Upper lobe of right lung (tissue), 1 donor: ENCODE measurements around the gene PRKN. TPM values are rescaled to one million over a fixed set of nuclear protein-coding genes. Genes with fewer than 3 reads are reported as not detected.

Experiments
- ATAC-seq: fragments of 200-7000 bp; cut with Tn5 transposase; one replicate; pipeline ENCODE4 v1.9.1; 2020; ENCODE audit warnings: mild to moderate bottlenecking, moderate library complexity
- DNase-seq: peaks from one replicate; pipeline ENCODE4 v3.0.0-alpha.2; 2020
- H3K27ac ChIP-seq: fragments of 200-600 bp; one replicate; pipeline ENCODE4 v1.8.0; 2022
- H3K27me3 ChIP-seq: fragments of 200-600 bp; one replicate; pipeline ENCODE4 v1.8.0; 2022; ENCODE audit warnings: mild to moderate bottlenecking
- H3K36me3 ChIP-seq: fragments of 200-600 bp; one replicate; pipeline ENCODE4 v1.8.0; 2022
- H3K4me1 ChIP-seq: fragments of 200-600 bp; one replicate; pipeline ENCODE4 v1.8.0; 2022
- H3K4me3 ChIP-seq: fragments of 200-600 bp; one replicate; pipeline ENCODE4 v1.8.0; 2022; ENCODE audit warnings: mild to moderate bottlenecking
- H3K9me3 ChIP-seq: fragments of 200-600 bp; one replicate; pipeline ENCODE4 v1.8.0; 2022
- CTCF ChIP-seq: fragments of 200-600 bp; IDR thresholded peaks from one replicate; pipeline ENCODE4 v1.8.0; 2022; ENCODE audit warnings: antibody characterized with exemption
- intact Hi-C: fragments of 100-400 bp; cut with DNase I; formaldehyde crosslinking; loops from one replicate; pipeline ENCODE4 v1.11.0; 2022
- total RNA-seq: library from RNA; stranded (reverse); fragmentation: NEBNext Ultra II Directional; extraction: Animal tissue kit (Norgen Biotek cat#: 25700); gene quantifications from one replicate; pipeline ENCODE4 v1.2.1, GENCODE V29; 2021
- donor health status: DM: no; HTN: yes; CAD: no; lungs with severe emphysema.

The PRKN gene
- total RNA-seq, 1 donor from 2014 or later = 2.7 TPM

- no peaks in the 10 kb centered on the region for H3K9me3 ChIP-seq
- ATAC-seq (no peak), DNase-seq (no peak)
- no peak overlapping the region for H3K27ac ChIP-seq
- intact Hi-C loops = no loop called here
- no peaks in the 10 kb centered on the region for H3K4me1 ChIP-seq
- no peaks in the 10 kb centered on the region for H3K27me3 ChIP-seq
- H3K36me3 ChIP-seq = no peaks in the 10 kb centered on the region
- no peak overlapping the region for H3K4me3 ChIP-seq
- TF ChIP-seq CTCF = no peak
These were observed 121.7 kb downstream of the PRKN start for GRCh38 chr6:162605881-162606280.

DNA sequence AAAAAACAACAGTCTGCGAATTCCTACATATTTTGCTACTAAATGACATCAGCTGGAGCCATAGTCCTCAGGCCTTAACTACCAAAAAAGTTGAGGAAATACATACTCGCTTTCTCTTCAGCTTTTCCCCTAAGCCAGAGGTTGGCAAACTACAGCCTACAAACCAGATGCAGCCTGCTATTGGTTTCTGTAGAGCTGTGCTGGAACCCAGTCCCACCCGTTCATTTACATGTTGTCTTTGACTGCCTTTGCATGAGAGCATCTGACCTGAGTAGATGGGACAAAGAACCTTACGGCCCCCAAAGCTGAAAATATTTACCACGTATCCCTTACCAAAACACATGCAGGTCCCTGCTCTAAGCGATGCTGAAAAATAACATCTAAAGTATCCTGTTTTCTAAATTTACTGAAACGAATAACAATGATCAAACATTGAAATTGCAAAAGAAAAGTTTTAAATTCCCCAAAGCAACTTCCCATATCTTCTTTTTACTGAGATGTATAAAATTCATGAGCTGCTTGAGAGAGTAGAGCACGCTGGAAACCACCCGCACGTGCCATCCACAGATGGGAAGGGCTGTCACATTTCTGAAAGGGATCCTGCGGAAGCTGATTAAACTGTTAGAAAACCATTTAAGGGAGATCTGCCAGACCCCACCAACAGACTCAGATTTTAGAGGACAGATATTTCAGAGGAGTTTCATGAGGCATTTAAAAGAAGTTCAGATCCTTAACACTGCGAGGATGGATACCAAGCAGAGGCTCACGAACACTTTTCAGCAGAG lies 124.1 kb downstream of the PRKN start:
- no peaks in the 10 kb centered on the region for H3K27me3 ChIP-seq
- no peak overlapping the region for H3K4me3 ChIP-seq
- ATAC-seq (no peak), DNase-seq (no peak)
- TF ChIP-seq CTCF = no peak
- no peaks in the 10 kb centered on the region for H3K9me3 ChIP-seq
- no peaks in the 10 kb centered on the region for H3K36me3 ChIP-seq
- no peak overlapping the region for H3K27ac ChIP-seq
- H3K4me1 ChIP-seq = no peaks in the 10 kb centered on the region
- intact Hi-C loops = no loop called here

- ATAC-seq (no peak), DNase-seq (no peak)
- Histone ChIP-seq H3K27me3 (no peaks in the 10 kb centered on the region), H3K4me1 (no peaks in the 10 kb centered on the region), H3K27ac (no peak overlapping the region), H3K36me3 (no peaks in the 10 kb centered on the region), H3K4me3 (no peak overlapping the region), H3K9me3 (no peaks in the 10 kb centered on the region)
- intact Hi-C loops = no loop called here
- no peak for TF ChIP-seq CTCF
These were observed 124.8 kb downstream of the PRKN start for GRCh38 chr6:162602759-162603158.

DNA sequence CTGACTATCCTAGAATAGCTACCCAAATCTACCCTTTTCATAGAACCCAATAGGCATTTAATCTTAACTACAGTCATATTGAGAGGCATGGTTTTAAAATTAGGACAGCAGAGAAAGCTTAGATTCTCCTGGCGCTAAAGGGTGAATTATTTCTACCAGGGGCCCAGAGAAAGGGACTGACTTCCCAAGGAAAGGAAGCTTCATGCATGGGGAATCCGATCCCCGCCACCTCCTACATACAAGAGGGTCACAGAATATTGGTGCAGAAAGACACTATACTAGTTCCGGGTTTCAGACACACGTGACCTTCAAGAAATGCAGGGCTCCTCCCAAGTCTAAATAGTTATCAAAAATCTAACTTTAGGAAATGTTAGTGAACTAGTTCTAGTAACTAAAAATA lies 130.9 kb downstream of the PRKN start:
- no peaks in the 10 kb centered on the region for H3K9me3 ChIP-seq
- H3K27me3 ChIP-seq = no peaks in the 10 kb centered on the region
- TF ChIP-seq CTCF = no peak
- no peaks in the 10 kb centered on the region for H3K36me3 ChIP-seq
- no peak overlapping the region for H3K27ac ChIP-seq
- ATAC-seq (no peak), DNase-seq (no peak)
- no peaks in the 10 kb centered on the region for H3K4me1 ChIP-seq
- intact Hi-C loops = no loop called here
- H3K4me3 ChIP-seq = no peak overlapping the region

DNA sequence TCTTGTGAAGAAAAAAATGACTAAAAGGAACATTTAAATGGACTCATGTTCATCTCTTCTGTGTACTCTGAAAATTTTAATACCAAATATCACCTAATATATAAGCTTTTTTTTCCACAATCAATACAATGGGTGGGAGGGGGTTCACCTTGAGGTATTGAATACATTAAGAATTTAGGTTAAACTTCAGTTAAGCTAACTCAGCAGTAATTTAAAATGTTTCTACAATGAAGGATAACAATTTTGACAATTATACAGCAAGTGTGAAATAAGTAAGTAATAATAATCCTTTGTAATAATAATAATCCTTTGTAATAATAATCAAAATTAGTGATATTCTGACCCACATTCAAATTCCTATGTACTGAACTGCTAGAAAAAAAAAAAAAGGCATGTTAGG lies 136.0 kb downstream of the PRKN start:
- ATAC-seq (no peak), DNase-seq (no peak)
- intact Hi-C loops = no loop called here

More for the DNA sequence above, 136.0 kb downstream of the PRKN start:
- Histone ChIP-seq H3K27ac (no peak overlapping the region), H3K4me3 (no peak overlapping the region), H3K27me3 (no peaks in the 10 kb centered on the region), H3K36me3 (no peaks in the 10 kb centered on the region), H3K4me1 (no peaks in the 10 kb centered on the region), H3K9me3 (no peaks in the 10 kb centered on the region)
- no peak for TF ChIP-seq CTCF
